NCI-H2227 treated with DMSO at 0.1 percent for 48 hours (cell line): ENCODE results near the gene SMARCAL1.

Experiments
- DNase-seq: peaks from one replicate; lab custom pipeline; 2025; lab: John Stamatoyannopoulos, UW

The SMARCAL1 gene

GRCh38 chr2:216426938-216427337, 14.7 kb downstream of the SMARCAL1 start:
- DNase-seq: no peak

DNA sequence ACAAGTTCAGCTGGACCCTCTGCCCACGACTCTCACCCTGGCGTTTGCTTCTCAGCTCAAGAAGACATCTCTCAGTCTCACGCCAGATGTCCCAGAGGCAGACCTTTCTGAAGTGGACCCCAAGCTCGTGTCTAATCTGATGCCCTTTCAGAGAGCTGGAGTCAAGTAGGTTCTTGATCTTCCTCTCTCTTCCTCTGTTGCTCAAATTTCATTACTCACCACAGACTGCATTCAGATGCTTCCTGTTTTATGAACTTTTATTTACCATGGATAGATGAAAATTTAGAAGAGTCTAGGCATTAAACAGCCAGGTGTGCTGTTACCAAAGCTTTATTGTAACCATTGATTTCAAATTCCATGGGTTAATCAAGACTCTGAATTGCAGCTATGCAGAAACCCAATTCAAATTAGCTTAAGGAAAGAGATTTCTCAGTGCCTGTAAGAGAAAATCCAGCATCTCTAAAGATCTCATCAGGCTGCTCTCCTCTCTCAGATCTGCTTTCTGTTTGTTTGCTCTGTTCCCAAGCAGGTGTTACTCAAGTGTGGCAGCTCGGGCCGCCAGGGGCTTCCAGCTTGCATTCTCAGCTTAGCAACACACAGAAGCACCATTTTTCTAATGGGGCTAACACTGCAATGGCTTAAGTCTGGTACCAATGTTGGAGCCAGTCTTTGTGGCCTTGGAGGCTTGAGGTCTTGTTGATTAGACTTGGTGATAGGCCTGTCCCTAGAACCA, 16.5 kb downstream of the SMARCAL1 start:
- no peak for DNase-seq

- no peak for DNase-seq
Measured at GRCh38 chr2:216429428-216429827, 17.1 kb downstream of the SMARCAL1 start.

DNA sequence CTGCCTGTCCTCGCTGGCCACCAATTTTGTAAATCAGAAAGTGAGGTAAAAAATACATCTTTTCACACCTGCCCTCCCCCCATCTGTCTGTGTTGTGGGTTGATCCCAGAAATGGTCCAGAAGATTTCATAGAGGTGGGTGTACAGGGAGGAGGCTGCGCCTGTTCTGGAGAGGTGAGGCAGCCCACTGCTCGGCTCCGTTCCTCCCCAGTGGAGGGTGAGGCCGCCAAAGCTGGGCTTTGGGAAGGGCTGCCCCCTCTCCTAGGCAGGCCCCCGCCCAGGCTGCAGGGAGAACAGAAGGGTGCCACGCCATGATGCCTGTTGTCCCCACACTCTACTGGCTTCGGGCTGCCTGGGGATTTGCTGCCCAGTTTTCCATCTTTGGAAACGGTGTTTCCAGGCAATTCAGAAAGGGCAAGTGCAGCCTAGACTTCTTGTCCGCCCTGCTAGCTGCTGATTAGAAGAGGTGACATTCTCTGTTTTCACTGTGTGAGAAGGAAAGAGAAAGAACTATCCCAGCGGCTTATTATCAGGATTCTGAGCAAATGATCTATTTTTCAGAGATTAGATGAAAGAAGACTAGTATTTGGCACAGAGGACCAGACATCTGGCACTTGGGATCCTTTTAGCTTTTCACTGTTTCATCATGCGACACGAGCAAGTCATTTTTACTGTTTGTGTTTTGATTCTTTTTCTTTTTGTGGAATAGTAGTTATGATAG, 18.7 kb downstream of the SMARCAL1 start:
- no peak for DNase-seq

DNA sequence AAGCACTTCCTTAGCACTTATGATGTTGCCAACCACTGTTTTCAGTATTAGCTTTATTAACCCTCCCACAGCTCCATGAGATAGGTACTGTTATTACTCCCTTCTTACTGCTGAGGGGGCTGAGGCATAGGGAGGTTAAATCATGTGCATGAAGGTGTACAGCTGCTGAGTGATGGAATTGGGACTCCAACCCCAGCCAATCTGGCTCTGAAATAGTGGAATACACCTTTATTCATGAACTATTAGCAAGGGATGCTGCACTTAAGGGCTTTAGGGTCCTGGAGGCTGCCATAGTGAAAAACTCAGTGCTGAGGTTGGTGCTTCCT, 19.2 kb downstream of the SMARCAL1 start:
- no peak for DNase-seq

GRCh38 chr2:216436383-216436782, 24.1 kb downstream of the SMARCAL1 start:
- DNase-seq: no peak

GRCh38 chr2:216441308-216442010, 29.2 kb downstream of the SMARCAL1 start:
- DNase-seq: no peak

GRCh38 chr2:216445501-216445900, 33.2 kb downstream of the SMARCAL1 start:
- DNase-seq: peak; percentile 77

- DNase-seq: no peak
Measured at GRCh38 chr2:216446343-216446742, 34.1 kb downstream of the SMARCAL1 start.

GRCh38 chr2:216447293-216447692, 35.0 kb downstream of the SMARCAL1 start:
- no peak for DNase-seq

DNA sequence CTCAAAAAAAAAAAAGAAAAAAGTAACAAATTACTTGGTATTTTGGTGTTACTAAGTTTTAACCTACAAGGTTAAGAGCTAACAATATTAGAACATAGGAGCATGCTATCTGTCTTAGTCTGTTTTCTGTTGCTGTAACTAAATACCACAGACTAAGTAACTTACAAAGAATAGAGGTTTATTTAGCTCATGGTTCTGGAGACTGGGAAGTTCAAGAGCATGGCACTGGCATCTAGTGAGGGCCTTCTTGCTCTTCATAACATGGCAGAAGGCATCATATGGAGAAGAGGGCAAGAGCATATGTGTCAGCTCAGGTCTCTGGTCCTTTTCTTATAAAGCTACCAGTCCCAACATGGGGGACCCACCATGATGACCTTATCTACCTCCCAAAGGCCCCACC, 36.5 kb downstream of the SMARCAL1 start:
- DNase-seq: no peak

GRCh38 chr2:216450346-216450745, 38.1 kb downstream of the SMARCAL1 start:
- no peak for DNase-seq

GRCh38 chr2:216450784-216451183, 38.5 kb downstream of the SMARCAL1 start:
- DNase-seq: no peak

- DNase-seq: no peak
Measured at GRCh38 chr2:216453955-216454614, 41.8 kb downstream of the SMARCAL1 start.

DNA sequence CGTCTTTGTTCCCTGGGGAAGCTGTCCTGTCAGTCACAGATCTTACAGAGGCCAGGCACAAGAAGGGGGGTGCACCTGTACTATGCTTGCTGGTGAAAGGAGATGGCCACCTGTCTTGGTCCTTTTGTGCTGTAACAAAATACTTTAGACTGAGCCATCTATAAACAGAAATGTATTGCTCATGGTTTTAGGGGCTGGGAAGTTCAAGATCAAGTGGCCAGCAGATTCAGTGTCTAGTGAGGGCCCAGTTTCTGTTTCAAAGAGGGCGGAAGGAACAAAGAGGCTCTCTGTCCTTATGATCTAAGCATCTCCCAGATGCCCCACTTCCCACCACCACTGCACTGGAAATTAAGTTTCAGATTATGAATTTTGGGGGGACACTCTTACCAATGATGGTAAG, 50.9 kb downstream of the SMARCAL1 start:
- no peak for DNase-seq

- DNase-seq: peak; percentile 90
Measured at GRCh38 chr2:216464104-216464720, 51.9 kb downstream of the SMARCAL1 start.

DNA sequence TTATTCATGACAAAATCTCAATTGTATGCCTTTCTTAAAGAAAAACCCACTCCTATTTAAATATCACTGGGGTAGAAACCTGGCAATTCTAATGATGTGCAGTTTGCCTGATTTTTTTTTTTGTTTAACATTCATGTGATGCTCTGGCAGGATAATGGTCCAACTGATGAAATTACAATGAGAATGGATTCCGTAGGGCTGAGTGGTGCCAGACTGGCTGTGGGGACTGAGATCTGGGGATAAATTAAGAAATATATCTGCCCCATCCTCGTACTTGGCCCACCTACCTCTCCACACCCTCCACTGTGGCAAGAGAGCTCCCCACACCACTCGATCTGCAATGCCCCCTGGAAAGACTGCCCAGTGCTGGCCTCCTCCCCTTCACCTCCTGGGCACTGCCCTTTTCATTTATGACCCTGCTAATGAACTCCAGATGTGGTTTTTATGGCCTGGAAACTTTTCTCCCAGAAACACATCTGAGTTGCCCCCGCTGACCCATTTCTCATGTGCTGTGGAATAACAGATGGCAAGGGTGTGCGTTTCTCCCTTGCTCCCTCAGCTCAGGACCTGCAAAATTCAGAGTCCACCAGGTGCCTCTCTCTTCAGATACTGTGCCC, 53.4 kb downstream of the SMARCAL1 start:
- DNase-seq: no peak

DNA sequence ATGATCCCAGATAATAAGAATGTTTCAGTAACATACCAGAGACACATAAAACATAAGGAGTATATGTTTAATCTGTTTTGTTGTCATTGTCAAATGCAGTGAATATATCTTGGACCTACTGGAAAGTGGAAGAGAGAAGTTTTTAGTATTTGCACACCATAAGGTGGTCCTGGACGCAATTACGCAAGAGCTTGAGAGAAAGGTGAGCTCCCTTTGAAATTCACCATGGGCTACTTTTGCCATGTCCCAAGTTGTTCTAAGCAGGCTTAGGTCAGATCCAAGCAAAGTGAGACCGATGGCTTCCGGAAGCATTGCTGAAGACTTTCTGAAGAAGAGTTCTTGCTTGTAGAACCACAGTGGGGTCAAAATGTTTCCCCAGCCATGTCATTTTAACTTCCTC, 55.6 kb downstream of the SMARCAL1 start:
- no peak for DNase-seq

- DNase-seq: no peak
Measured at GRCh38 chr2:216469661-216470060, 57.4 kb downstream of the SMARCAL1 start.

DNA sequence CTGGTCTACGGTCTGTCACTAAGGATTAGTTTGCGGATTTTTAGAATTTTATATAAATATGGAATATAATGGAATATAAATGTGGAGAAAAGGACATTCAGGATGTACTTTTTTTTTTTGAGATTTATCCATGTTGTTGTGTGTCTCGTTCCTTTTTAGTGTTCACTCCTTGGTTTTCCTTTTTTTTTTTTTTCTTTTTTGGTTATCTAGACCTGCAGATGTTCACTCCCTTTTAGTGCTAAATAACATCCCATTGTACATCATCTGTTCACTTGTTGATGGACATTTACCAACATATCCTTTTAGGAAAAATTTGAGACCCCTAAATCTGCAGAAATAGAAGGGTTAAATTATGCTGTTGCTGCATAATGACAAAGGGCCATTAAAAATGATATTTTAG, 60.9 kb downstream of the SMARCAL1 start:
- no peak for DNase-seq

DNA sequence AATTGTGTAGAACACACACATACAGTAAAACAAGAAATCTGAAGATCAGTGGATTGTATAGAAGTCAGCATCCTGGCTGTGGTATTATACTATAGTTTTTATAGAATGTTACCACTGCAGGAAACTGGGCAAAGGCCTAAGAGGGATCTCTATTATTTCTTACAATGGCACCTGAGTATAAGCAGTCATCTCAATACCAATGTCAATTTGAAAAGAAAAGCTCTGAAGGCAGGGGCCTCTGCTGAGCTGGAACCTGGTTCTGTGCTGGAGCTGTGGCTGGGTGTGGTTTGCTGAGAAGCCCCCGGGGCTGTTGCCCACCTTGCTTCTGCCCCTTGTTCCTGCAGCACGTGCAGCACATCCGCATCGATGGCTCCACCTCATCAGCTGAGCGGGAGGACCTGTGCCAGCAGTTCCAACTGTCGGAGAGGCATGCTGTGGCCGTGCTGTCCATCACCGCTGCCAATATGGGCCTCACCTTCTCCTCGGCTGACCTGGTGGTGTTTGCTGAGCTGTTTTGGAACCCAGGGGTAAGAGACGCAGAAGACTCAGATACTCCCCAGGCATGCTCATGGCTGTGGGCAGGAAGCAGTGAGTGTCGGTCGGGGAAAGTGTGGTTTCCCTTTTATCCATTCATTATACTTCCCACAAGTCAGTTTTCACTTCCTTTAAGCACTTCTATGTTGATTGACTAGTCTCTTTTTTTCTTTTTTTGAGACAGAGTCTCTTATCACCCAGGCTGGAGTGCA, 62.8 kb downstream of the SMARCAL1 start:
- DNase-seq: no peak
